Fibroblast of skin of left biceps (primary cell): Measurements from ENCODE around the gene OR8D2.
"Not testable (repeated sequence)": the region's sequence is repeated elsewhere in the genome, so short reads cannot be mapped to it uniquely, and the experiment has no call there.

Experiments used
- DNase-seq, 2 experiments: peaks; one replicate each; pipeline ENCODE4 v3.0.0-alpha.2; 2013; ENCODE audit warnings: low read depth in 2 of 2

The OR8D2 gene

DNA sequence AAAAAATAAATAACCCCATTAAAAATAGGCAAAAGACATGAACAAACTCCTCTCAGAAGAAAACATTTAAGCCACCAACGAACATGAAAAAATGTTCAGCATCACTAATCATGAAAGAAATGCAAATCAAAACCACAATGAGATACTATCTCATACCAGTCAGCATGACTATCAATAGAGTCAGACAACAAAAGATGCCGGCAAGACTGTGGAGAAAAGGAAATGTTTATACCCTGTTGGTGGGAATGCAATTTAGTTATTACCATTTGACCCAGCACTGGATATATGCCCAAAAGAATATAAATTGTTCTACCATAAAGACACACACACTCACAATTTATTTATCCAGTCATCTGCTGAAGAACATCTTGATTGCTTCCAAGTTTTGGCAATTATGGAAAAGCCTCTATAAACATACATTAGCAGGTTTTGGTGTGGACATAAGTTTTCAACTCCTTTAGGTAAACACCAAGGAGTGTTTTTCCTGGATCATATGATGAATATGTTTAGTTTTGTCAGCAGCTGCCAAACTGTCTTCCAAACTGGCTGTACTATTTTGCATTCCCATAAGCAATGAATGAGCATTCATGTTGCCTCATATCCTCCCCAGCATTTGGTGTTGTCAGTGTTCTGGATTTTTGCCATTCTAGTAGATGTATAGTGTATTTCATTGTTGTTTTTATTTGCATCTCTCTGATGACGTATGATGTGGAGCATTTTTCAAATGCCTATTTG lies 34.2 kb downstream of the OR8D2 start:
- DNase-seq: peak; percentile 21 to 28

DNA sequence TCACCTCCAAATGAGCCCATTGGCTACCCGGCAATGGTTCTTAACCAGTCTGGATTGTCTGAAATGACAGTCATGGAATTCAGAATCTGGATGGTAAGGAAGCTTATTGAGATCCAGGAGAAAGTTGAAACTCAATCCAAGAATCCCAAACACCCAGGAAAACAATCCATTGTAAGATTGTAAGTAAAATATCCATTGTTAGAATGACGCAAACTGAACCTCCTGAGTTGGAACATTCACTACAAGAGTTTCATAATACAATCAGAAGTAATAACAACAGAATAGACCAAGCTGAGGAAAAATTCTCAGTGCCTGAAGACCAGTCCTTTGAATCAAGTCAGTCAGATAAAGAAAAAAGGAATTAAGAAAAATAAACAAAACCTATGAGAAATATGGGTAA lies 41.7 kb downstream of the OR8D2 start:
- DNase-seq: no peak

DNA sequence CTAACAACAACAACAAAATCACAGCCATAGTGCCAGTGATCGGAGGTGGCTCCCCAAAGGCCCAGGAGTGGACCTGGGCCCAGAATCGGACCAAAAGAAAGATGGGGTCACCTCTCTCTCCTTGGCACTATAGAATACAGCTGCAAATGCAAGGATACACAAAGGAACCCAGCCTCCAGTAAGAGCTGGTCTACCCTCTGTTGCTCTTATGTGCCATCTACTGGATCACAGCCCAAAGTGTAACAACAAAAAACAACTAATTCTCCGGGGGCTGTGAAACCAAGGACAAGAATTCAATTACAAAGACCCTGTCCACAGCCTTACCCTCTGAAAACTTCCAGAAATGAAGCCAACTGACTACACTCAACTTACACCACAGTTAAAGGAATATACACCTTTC lies 42.2 kb downstream of the OR8D2 start:
- DNase-seq: no peak

DNA sequence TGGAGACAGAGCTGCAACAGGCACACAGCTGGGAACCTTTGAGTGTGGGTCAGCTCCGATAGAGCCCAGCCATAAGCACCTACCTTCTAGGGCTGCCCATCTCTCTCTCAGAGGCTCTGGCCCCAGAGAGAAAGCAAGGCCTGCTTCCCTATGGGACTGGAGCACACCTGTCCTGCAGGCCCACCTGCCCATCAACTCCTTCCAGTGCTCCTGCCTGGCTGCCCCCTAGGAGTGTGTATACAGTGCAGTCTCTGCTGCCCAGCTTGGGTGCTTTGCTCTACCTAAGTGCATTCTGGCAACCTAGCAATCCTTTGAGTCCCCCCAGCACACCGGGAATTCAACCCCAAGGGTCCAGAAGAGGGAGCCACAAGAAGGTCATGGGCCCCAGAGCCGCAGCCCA lies 42.8 kb downstream of the OR8D2 start:
- DNase-seq: no peak

DNA sequence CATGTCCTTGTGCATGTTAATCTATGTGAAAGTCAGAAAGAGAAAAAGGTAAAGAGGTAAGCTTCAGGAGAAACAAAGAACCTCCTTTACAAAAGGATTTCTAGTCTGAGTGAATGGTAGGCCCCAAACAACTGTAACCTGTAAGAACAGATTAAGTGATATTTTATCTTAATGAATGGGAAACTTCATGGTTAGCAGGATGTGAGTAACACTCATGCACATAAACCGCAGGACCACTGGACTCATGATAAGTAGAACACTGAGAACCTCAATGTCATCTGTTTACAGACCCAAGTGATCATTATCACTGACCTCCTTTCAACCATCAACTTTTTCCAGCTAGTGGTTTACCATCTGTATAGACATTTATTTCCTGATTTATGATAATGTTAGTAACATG lies 43.9 kb downstream of the OR8D2 start:
- DNase-seq: no peak

DNA sequence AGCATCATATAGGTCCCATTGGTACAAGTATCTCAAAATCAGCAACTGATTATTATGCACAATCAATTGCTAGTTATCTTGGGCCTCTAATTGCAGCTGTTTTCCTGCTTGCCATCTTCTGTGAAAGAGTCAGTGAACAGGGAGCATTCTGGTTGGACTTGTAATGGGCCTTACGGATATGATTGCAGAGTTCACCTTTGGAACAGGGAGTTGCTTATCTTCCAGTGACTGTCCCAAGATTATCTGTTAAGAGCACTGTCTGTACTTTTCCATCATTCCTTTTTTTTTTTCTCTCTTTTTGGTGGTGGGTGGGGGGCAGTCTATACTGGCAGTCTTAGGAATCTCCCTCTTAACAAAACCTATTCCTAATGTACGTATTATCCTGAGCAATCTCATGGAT lies 46.0 kb downstream of the OR8D2 start:
- DNase-seq: no peak

DNA sequence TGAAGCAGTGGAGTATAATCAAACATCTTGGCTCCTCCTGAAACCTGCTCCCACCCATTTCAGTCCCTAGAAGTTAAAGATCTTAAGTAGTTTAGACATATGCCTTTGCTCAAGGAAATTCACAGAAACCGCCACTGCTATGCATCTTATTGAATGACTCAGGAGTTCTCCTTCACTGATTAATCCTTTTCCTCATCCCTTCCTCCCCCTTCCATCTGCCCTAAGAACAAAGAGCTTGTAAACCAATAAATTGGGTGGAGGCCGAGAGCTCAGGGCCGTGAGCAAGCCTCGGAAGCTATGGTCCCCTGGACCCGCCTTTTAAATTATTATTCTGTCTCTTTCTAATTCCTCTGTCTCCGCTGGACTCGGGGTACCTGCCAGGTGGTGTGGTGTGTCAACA lies 49.1 kb downstream of the OR8D2 start:
- DNase-seq: not testable (repeated sequence)
